GM21825 (cell line): ENCODE results near the gene HYAL3.

Experiments
- ATAC-seq: cut with Tn5 transposase; IDR thresholded peaks from one replicate; pipeline ENCODE4 v1.9.1; 2021; ENCODE audit warnings: mild to moderate bottlenecking, moderate library complexity; ENCODE audit not compliant: unreplicated experiment

HYAL3 gene

GRCh38 chr3:50298836-50299637 is at the start of gene HYAL3, which contains the start of gene NAA80:
TSS of gene HYAL3 (minus strand) at chr3:50299405. CDS start at chr3:50295602, 3,803 bp downstream.
TSS of gene NAA80 (minus strand) at chr3:50299405. CDS start at chr3:50297463, 1,942 bp downstream.
- peak; percentile 82 for ATAC-seq

DNA sequence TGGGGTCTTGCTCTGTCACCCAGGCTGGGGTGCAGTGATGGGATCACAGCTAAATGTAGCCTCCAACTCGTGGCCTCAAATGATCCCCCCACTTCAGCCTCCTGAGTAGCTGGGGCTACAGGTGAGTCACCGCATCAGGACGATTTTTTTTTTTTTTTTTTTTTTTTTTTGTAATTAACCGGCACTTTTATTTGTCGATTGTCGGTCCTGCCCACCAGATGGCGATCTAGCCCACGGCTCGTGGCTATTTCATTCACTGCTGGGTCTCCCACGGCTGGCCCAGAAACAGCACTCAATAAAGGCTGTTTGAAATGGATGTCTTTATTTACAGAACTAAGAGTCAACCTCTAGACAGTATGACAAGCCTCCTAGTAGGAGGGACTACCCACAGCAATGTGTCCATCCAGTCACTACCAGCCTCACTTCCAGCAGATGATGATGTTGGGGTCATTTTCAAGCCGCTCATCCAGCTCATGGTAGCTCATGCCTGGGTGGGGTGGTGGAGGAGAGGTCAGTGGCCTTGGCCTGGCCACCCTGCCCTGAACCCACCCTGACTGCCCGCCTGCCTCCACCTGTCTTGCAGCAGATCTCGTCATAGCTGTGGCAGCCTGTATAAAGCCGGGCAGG is 48.1 kb upstream of the HYAL3 start:
- ATAC-seq = no peak

DNA sequence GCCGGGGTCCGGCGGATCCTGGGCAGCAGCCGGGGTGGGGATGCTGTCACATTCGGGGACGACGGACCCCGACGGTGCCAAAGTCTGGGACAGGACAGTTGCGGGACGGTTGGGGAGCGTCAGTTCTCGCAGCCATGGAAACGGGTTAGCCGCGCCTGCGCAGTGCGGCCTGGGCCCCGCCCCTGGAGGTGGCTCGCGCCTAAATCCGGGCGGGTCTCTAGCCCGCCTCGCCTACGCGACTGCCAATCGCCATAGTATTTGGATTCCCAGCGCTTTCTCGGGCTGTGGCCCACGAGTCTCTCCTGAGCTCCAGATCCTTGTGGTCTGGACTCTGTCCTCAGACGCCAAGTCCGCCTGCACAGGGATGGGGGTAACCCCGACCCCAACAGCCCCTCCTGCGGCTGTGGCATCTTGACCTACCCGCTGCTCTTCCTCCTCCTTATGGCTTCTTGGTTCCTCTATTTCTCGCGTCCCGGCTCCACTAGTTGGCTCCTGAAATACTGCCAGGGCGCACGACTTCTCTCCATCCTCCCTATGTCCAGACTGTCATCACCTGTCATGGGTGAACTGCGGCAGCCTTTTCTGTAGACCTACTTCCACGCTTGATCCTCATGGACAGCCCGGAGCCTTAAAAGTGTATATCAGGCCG is 46.5 kb upstream of the HYAL3 start, which contains the start of gene ZMYND10:
Gene ZMYND10 (minus strand): TSS at position 147 of the 649 bp plus-strand sequence. CDS start 153 bp downstream, outside the sequence.
- ATAC-seq = no peak

GRCh38 chr3:50345008-50345407 is 45.8 kb upstream of the HYAL3 start:
- ATAC-seq = no peak

DNA sequence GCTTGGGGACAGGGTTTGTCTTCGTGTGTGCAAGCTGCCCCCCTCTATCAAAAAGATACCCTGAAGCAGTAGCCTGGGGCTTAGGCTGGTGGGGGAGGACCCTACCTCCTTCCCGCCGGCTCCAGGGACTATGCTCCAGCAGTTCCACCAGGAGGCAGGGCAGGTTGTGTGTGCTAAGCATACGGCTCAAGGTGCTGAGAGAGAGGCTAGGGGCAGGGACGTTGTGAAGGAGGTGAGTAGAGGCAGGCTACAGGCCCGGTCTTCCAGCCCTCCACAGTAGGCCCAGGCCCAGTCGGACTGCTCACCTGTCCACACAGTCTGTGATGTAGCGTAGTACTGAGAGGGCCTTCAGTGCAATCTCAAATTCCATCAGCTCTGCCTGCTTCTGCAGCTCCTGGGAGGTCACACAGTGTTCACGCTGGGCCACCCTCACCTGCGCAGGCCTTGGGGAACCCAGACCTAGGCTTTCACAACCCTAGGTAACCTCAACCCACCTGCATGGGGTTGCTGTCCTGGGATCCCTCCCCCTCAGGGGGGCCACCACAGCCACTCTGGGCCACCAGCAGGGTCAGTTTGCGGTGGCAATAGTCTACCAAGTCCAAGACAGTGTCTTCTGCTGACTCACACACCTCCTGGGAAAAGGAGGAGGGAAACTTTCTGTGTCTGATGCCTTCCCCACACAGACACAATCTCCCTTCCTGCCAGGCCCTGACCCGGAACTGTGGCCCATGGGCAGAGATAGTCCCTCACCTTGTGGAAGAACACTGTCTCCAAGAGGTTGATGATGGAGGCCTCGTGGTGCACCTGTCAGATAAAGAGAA is 43.8 kb upstream of the HYAL3 start:
- ATAC-seq = no peak

DNA sequence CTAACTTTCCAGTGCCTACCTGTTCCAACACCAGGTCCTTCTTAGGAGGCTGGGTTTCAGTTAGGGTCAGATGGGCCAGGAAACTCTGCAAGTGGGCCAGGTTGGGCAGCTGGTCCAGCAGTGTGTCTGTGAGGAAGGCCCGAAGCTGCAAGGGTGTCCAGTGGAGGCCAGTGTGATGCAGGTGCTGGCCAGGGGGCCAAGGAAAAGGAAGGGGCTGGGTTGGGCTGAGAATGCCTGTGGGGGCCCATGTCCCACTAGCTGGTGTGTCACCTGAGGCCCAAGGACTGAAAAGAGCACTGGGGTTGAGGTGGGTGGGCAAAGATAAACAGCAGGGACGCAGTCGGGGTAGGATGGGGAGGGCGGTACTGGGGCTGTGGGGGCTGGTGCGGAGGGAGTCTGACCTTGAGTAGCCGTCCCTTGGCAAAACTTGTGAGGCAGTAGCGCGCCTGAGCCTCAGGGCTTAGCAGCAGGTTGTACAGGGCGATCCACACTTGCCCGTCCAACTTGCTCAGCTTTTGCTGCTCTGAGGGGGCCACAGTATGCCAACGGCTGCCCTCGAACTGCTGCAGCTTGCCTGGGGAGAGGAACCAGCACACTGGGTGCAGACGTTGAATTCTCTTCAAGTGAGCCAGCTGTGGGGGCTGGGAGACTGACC is 42.9 kb upstream of the HYAL3 start:
- no peak for ATAC-seq

DNA sequence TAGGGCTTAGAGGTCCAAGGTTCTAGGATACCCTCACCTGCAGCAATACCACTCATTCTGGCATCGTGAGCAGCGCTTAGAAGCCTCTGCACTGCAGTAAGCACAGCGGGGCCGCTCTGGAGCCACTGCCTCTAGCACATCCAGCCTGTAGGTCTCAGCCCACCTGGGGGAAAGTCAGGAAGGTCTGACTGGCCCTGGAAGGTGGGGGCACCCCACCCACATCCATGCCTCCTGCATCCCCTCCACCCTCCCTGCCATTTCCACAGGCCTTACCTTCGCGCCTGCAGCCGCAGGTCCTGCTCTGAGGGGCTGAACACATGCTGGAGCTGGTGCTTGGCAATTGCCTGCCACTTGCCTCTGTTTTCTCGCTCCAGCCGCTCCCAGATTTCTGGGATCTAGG is 42.3 kb upstream of the HYAL3 start:
- ATAC-seq = no peak

DNA sequence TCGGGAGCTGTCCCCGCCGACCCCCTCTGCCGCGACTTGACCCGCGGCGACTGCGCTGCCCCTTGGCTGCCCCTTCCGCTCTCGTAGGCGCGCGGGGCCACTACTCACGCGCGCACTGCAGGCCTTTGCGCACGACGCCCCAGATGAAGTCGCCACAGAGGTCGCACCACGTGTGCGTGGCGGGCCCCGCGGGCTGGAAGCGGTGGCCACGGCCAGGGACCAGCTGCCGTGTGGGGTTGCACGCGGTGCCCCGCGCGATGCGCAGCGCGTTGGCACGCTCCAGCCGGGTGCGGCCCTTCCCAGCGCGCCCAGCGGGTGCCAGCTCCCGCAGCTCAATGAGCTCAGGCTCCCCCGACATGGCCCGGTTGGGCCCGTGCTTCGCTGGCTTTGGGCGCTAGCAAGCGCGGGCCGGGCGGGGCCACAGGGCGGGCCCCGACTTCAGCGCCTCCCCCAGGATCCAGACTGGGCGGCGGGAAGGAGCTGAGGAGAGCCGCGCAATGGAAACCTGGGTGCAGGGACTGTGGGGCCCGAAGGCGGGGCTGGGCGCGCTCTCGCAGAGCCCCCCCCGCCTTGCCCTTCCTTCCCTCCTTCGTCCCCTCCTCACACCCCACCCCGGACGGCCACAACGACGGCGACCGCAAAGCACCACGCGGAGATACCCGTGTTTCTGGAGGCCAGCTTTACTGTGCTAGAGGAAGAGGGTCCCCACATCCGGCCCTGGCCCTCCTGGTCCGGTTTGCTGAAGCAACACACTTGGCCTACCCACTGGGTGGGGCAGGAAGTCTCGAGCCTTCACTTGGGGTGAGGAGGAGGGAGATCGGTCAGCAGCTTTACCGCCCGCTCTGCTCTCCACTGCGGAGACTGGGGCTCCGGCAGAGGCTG is 41.5 kb upstream of the HYAL3 start, which contains the start of gene RASSF1:
Gene RASSF1 (minus strand): TSS at position 389 of the 882 bp plus-strand sequence. CDS start 31 bp downstream, at position 358.
- no peak for ATAC-seq

DNA sequence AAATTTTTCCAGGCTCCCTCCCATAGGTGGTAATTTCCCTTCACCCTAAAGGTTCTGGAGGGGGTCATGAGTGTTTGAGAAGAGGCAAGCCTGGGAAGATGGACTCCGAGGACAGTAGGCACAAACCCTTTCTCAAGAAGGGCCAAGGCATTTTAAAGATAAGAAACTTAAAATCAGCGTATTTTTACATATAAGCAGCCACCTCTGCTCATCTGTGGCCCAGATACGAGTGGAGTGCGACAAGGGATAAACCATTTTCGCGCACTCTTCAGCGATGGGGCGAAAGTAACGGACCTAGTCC is 40.9 kb upstream of the HYAL3 start:
- ATAC-seq = no peak

- ATAC-seq = no peak
Measured at GRCh38 chr3:50339485-50340146, 40.4 kb upstream of the HYAL3 start.

DNA sequence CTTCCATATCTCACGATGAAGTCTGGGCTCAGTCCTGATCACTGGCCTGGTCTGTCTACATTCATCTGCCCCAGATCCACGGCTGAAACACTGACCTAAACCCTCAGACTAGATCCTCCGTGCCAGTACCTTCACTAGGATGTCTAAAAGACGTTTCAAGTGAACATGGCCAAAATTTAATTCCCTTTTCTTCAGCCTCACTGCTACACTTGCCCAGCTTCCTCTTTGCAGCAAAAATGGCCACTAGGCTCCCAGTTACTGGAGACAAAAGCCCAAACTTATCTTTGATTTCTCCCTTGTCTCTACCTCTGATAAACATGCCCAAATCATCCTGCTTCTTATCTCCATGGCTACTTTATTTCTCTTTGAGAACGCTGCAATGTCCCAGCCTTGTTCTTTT is 39.8 kb upstream of the HYAL3 start:
- ATAC-seq = no peak

- ATAC-seq = peak; percentile 78
Measured at GRCh38 chr3:50337175-50337861, 38.1 kb upstream of the HYAL3 start.

DNA sequence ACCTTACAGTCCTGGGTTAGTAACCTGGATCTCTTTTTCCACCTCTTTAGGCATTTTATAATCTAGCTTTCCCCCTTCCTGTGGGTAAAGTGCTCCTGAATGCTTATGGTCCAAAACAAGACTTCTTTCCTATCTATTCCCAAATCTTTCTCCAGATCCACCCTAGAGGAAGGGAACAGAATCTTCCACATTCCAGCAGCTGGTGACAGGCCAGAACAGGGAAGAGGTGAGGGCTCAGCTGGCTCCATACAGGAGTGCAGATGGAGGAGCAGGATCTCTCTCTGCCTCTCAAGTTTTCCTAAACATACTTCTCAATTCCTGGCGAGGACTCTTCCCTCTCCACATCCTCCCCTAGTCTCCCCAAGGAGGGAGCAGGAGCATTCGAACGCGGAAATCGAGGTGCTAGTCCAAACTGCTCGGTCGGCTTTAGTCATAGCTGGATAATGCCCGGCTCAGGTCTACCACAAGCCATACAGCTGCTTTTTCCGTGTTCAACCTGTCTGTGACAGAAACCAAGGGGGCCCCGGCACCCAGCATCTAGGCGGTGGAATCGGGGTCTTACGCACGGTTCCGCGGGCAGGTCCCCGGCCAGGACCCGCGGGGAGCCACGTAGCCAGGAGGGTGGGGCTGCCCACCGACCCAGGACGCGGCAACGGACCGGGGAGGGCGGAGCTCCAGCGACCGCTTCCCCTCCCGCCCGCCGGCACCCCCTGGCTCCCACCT is 37.4 kb upstream of the HYAL3 start:
- peak; percentile 27 for ATAC-seq

DNA sequence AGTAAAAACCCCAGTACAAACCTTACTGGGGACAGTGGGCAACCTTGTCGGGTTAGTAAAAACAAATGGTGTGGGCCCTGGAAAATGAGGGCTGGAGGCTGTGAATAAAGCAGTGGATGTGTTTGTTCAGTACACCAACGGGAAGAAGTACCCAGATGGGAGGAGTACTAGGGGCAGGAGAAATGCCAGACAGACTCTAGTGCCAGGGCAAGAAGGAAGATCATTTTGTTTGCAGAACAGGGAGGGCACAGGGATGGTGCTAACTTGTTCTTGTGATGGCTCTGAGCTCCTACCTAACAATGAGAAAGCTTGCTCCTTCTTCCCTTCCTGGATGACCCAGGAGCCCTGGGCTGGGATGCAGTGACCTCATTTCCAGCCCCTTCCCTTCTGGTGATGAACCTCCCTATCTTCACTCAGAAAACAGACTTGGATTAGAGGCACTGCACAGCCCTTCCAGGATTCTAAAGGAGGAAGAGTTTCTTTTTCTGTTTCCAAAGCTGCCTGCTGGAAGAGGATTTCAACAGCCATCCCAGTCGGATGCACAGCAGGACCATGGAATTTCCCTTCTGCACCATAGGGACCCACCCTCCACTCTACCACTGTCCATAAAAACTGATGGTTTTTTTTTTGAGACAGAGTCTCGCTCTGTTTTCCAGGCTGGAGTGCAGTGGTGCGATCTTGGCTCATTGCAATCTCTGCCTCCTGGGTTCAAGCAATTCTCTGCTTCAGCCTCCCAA is 35.3 kb upstream of the HYAL3 start:
- no peak for ATAC-seq

DNA sequence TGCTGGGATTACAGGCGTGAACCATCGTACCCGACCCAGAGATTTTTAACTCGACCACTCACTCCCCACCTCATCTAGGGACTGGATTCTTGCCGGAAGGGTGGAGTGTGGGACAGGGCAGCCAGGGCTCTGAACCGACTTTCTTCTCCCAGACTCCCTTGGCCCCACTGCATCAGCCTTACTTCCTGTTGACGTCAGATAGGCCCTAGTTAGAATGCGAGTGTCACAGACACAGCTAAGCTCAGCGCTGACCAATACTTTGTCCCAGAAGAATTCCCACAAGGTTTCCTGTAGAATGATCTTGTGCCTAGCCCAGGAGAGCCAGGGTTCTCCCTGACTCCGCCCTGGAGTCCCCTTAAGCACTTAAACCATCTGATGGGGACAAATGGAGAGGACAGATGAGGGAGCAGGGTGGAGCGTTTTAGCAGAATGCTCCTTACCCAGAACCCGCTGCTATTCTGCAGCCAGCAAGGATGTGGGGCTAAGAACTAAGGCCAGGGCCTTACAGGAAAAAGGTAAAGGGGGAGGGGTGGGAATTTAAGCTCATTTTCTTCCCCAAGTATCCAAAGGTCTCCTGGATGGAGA is 34.6 kb upstream of the HYAL3 start:
- ATAC-seq = no peak

DNA sequence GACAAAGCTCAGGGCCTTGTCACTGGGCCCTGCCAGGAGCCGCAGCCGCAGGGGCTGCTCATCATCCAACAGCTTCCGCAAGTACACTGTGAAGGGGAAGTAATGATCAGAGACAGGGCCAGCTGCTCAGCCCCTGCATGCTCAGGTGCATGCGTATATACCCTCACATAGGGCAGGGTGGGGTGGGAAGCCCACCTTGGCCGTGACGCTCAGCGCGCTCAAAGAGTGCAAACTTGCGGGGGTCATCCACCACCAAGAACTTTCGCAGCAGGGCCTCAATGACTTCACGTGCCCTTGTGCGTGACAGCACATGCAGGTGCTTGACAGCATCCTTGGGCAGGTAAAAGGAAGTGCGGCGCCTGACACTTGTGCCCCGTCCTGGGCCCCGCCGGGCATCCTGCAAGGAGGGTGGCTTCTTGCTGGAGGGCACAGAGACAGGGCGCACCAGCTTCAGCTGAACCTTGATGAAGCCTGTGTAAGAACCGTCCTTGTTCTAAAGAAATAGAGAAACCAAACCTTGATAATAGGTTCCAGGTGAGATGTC is 32.2 kb upstream of the HYAL3 start:
- no peak for ATAC-seq
